Fibroblast of the conjunctiva (primary cell): Measurements from ENCODE around the gene DHRS4.
"Not testable (repeated sequence)": the region's sequence is repeated elsewhere in the genome, so short reads cannot be mapped to it uniquely, and the experiment has no call there.

Experiments
- DNase-seq: peaks from one replicate; pipeline ENCODE4 v3.0.0-alpha.2; 2010; ENCODE audit warnings: low read depth

Gene DHRS4

DNA sequence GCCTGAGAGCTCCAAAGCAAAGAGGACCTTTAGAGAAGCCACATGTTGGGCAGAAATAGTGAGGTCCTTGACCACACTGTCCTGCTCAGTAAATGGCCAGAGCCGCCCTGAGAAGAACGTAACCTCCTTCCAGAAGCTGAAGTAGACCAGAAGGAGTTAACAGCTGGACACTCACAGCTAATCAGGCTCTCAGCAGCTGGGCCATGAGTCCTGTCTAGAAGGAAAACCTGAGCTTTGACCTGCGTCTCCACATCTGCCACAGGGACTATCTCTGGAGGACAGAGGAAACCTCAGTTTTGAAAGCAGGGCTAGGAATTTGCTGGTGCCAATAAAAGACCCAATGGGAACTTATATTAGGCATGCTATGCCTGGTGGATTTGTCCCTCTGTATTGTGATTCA is 12.3 kb upstream of the DHRS4 start:
- no peak for DNase-seq

DNA sequence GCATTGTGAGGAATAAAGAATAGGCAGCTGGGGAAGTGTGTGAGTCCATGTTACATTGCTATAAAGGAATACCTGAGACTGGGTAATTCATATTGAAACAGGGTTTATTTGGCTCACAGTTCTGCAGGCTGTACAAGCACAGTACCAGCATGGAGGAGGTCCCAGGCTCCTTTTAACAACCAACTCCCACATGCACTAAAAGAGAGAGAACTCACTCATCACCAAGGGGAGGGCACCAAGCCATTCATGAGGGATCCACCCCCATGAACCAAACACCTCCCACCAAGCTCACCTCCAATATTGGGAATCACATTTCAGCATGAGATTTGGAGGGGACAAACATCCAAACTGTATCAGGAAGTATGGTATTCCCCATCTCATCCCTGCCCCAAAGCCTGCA is 11.9 kb upstream of the DHRS4 start:
- DNase-seq, result no peak

DNA sequence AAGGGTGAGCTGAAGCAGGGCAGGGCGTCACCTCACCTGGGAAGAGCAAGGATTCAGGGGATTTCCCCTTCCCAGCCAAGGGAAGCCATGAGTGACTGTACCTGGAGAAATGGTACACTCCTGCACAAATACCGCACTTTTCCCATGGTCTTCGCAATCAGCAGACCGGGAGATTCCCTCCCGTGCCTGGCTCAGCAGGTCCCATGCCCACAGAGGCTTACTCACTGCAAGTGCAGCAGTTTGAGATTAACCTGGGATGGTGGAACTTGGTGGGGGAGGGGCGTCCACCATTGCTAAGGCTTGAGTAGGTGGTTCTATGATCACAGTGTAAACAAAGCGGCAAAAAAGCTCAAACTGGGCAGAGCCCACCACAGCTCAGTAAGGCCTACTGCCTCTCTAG is 11.0 kb upstream of the DHRS4 start:
- no peak for DNase-seq

DNA sequence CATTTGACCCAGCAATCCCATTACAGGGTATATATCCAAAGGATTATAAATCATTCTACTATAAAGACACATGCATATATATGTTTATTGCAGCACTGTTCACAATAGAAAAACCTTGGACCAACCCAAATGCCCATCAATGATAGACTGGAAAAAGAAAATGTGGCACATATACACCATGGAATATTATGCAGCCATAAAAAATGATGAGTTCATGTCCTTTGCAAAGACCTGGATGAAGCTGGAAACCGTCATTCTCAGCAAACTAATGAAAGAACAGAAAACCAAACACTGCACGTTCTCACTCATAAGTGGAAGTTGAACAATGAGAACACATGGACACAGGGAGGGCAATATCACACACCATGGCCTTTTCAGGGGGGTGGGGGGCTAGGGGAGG is 4.5 kb upstream of the DHRS4 start:
- not testable (repeated sequence) for DNase-seq

DNA sequence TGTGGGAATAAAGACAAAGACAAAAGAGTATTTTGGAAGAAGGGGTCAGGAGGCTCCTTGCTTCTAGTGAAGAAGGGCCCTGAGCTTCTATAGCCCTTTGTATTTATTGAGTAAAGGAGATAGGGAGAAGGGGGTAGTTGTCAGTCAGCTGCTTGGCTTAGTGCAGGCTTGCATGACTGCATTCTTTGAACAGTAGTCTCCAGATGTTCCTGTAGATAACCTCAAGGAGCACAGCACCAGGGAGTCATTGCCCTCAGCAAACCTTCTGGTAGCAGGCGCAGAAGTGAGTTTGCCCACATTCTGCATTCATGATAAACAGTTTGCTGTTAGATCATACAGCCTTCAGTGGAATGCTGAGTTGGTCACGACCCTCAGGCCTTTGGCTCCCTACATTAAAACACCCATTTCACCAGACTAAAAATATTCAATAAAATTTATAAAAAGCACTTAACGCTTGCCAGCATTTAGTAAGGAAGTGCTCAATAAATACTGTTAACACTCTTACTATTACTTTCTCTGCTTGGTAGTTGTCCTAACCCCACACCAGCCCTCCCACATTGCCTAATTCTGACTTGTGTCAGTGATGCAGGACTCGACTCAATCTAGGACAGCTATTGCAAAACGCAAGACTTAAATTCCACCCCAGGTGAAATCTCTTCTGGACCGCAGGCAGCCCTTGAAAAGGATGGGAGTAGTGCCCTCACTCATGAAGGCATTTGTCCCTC is 3.0 kb upstream of the DHRS4 start:
- DNase-seq, result no peak

DNA sequence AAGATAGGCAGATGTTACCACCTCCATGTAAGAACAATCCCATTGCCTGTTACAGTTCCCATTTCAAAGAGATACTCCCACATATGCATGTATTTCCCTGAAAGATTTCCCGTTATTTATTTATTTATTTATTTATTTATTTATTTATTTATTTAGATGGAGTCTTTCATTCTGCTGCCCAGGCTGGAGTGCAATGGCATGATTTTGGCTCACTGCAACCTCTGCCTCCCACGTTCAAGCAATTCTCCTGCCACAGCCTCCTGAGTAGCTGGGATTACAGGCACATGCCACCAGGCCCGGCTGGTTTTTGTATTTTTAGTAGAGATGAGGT is 2.5 kb upstream of the DHRS4 start:
- not testable (repeated sequence) for DNase-seq

DNA sequence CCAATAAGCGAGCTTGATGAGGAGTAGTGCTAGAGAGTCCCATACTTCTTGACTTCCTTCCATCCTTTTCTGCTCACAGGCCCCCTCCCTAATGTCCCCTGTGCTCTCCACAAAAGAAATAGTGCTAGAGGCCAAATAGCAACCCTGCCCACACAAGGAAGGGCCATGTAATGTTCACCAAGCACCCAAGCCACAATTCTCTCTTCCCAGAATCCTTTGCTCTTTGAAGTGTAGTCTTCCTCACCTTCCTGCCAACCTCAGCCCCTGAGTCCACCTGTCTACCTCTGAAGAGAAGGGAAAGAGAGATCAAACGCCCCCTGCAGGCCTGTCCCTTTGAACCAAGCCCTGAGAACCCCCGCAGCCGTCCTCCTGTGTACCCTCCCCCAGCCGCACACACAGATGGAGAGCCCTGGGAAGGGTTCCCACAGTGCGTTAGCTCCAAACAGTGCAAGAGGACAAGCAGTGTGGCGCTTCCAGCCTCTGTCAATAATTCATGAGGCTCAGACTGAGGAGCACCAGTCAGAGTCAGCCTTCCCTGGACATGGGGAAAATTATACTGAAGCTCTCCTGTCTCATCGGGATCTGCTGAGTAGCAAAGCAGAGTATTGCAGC is 1.9 kb upstream of the DHRS4 start:
- DNase-seq, result no peak

DNA sequence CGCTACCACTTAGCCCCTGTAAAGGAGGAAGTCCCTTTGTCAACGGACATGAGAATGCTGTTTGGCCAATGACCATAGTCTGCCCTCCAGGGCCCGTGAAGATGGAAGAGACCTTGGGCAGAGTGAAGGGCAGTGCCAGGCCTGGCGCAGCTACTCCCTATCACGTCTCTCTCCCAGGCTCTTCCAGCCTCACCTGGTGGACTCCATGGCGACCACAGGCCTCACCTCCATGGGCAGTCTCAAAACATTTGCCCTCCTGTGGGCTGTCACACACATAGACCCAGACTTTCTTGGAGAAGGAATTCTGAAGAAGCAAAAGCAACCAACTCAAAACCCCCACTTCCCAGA is 480 bp upstream of the DHRS4 start:
- not testable (repeated sequence) for DNase-seq

DNA sequence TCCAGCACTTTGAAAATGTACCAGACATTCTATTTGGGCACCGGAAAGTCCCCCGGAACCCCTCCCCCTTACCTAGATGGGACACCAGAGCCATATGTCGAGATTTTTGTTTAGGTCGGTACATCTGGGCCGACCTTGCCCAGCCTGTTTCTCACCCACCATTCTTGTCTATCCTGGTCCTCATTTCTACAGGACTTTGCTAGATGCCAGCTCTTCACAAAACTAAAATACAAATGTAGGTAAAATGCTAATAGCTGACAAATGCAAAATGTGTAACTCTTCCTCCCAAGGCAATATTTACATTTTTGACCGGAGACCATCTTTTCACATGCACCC is 677 bp downstream of the DHRS4 start:
- DNase-seq, result not testable (repeated sequence)

DNA sequence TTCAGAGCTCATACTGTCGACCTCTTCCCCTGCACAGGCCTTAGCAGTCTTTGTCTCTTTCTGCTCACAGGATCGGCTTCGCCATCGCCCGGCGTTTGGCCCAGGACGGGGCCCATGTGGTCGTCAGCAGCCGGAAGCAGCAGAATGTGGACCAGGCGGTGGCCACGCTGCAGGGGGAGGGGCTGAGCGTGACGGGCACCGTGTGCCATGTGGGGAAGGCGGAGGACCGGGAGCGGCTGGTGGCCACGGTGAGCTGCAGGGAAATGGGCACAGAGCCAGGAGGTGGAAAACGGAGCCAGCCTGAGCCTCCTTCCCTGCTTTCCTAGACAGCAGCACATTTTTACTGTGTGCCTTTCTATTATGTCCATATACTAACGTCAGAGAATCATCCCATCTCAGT is 1.4 kb downstream of the DHRS4 start:
- not testable (repeated sequence) for DNase-seq

DNA sequence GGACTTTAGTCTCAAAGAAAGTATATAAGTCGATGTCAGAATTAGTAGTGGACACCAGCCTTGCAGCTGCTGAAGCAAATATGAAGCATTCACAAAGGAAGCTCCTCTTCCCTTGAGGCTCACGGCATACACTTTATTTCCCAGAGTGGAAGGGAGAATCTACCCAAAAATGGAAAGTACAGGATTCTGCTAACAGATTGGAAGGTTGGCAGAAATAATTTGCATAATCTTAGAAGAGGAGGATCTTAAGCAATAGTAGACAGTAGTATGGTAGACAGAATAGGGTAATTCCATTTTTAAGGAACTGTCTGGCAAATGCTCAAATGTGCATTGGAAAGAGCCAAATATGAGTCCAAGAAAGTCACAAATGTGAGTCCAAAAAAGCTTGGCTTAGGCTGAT is 2.2 kb downstream of the DHRS4 start:
- not testable (repeated sequence) for DNase-seq

DNA sequence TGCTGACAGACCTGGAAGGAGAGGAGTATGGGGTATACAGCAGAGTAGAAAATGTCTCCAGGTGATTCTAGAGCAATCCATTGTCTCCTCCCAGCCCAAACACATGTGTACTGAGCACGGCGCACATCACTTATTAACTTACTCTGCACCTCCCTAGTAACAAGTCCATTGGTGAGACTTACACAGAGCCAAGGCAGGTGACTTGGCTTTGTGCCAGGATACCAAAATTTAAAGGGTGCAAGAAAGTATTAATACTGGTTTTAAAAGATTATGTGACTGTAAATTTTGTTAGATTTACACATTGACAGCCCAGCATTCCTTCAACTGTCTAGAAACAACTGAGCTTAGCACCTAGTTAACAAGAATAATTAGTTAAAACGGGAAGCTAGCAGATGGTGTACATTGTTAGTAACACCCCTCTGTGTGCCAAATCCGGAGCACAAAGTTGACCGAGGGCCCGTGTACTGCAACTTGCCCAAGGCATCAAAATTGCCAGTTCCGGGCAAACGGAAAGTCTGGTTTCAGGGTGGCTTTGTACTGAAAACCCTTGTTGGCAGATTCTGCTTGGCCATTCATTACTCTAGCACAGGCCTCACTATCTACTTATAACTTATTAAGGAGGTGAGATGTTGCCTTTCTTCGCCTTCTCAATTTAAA is 4.5 kb downstream of the DHRS4 start:
- DNase-seq, result not testable (repeated sequence)

DNA sequence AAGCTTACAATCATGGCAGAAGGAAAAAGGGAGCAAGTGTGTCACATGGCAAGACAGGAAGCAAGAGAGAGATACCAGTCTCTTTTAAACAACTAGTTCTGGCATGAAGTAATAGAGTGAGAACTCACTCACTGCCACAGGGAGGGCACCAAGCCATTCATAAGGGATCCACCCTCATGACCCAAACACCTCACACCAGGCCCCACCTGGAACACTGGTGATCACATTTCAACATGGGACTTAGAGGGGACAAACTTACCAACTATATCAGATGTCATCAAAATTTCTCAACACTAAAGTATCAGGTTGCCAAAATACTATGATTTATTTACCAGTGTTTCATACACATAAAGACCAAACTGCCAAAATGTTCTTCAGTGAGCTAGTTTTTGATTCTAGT is 7.3 kb downstream of the DHRS4 start:
- DNase-seq, result not testable (repeated sequence)

DNA sequence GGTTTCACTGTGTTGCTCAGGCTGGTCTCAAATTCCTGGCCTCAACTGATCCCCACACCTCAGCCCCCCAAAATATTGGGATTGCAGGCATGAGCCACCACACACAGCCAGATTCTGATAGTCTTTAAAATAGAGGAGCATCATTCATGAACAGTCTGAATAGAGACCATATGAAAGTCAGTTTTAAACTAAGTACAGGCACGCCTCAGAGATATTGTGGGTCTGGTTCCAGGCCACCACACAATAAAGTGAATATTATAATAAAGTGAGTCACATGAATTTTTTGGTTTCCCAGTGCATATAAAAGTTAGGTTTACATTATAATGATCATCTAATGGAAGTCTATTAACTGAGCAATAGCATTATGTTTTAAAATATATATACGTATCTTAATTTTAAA is 8.1 kb downstream of the DHRS4 start:
- DNase-seq, result not testable (repeated sequence)

DNA sequence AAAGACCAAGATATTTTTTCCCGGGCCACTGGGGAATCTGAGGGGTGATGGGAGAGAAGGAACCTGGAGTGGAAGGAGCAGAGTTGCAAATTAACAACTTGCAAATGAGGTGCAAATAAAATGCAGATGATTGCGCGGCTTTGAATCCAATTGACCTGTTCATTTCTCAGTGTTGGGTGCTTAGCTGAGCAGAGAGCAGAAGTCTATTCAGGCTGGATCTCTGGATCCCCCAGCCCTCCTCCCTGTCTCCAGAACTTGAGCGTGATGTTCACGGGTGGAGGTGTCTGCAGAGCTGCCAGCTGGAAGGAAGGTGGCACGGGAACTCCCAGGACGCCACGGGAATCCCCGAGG is 15.5 kb downstream of the DHRS4 start:
- DNase-seq, result not testable (repeated sequence)

DNA sequence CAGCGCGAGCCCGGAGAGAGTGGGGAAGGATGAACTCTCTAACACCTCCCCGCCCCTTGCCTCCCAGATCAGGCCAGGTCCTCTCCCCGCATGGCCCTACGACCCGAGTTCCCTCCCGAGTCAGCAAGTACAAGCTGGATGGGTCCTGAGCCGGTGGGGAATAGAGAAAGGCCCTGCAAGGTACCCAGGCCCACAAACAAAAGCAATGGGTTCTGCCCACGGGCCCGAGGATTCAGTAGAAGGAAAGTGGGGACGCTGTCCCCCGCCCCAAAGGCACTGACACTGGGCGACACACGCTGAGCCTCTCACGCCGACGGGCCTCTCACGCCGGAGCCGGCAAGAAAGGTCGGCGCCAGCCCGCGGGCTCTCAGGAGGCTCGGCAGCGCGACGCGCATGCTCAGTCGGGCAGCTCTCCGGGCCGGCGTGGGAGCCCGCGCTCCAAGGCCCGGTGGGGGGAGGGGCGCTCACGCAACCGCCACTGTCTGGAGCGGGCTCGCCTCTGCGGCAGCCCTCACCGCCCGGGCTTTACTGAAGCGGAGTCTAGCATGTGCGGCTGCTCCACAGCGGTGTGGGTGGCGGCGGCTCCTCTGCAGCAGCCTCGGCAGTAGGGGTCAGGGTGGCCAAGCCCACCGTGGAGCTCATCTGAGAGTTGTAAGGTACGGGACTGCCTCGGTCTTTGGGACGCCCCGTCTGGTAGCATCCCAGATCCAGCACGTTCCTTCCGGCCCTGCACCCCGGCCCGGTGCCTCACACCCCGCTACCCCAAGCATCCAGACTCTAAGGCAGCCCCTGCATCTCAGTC is 16.1 kb downstream of the DHRS4 start:
- DNase-seq, result not testable (repeated sequence)

DNA sequence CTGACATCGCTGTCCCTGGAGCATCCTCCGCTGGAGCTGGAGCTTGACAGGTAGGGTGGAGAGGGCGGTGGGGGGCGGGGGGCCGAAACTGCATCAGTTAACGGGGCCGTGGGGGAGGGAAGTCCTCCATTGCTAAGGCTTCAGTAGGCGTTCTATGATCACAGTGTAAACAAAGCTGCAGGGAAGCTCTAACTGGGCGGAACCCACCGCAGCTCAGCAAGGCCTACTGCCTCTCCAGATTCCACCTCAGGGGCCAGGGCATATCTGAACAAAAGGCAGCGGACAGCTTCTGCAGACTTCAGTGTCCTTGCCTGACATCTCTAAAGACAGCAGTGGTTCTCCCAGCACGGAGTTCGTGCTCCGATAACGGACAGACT is 16.7 kb downstream of the DHRS4 start:
- not testable (repeated sequence) for DNase-seq

DNA sequence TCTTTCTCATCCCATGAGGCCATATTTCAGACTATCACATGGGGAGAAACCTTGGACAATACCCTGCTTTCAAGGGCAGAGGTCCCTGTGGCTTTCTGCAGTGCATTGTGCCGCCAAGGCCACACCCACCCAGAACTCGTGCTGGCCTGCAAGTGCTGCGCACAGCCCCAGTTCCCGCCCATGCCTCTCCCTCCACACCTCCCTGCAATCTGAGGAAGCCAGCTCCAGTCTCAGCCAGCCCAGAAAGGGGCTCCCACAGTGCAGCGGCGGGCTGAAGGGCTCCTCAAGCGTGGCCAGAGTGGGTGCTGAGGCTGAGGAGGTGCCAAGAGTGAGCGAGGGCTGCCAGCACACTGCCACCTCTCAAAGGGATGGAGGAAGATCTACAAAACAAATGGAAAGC is 19.6 kb downstream of the DHRS4 start:
- DNase-seq, result not testable (repeated sequence)

DNA sequence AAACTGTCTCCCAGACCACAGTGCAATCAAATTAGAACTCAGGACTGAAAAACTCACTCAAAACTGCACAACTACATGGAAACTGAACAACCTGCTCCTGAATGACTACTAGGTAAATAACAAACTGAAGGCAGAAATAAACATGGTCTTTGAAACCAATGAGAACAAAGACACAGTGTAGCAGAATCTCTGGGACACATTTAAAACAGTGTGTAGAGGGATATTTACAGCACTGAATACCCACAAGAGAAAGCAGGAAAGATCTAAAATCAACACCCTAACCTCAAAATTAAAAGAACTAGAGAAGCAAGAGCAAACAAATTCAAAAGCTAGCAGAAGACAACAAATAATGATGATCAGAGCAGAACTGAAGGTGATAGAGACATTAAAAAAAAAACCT is 20.5 kb downstream of the DHRS4 start:
- not testable (repeated sequence) for DNase-seq

DNA sequence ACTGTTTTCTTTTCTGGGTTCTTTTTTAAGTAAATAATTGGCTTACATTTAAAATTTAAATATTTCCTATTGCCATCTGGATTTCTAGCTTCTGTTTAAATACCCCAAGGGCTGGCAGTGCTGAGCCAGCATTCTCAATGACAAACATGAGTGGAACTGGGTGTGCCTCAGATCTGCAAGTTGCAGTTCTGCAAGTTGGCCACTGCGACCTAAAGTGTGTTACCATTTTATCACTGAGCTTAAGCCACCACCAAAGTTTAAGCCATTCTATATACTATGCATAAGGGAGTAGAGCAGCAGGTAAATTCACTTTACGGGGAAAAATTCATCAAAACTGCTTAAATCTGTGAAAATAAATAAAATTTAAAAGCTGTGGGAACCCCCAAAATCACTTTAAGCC is 23.6 kb downstream of the DHRS4 start:
- not testable (repeated sequence) for DNase-seq

DNA sequence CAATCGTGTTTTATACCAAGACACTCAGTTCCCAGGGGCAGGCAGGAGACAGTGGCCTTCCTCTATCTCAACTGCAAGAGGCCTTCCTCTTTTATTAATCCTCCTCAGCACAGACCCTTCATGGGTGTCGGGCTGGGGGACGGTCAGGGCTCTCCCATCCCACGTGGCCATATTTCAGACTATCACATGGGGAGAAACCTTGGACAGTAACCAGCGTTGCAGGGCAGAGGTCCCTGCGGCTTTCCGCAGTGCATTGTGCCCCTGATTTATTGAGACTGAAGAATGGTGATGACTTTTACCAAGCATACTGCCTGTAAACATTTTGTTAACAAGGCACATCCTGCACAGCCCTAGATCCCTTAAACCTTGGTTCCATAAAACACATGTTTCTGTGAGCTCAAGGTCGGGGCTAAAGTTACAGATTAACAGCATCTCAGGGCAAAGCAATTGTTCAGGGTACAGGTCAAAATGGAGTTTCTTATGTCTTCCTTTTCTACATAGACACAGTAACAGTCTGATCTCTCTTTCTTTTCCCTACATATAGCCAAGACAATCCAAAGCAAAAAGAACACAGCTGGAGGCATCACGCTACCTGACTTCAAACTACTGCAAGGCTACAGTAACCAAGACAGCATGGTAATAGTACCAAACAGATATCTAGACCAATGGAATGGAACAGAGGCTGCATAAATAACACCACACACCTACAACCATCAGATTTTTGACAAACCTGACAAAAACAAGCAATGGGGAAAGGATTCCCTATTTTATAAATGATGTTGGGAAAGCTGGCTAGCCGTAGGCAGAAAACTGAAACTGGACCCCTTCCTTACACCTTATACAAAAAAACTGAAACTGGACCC is 28.6 kb downstream of the DHRS4 start:
- not testable (repeated sequence) for DNase-seq
